Lower lobe of right lung (tissue), 2 donors: ENCODE results near the gene PTPN20. TPM values are rescaled to one million over a fixed set of nuclear protein-coding genes. Genes with fewer than 3 reads are reported as not detected.

Experiments used
- ATAC-seq, 2 donors: fragments of 200-7000 bp; cut with Tn5 transposase; one replicate each; pipeline ENCODE4 v1.9.1; 2020 to 2022; ENCODE audit warnings: mild to moderate bottlenecking in 2 of 2, moderate library complexity in 2 of 2
- DNase-seq: peaks from one replicate; pipeline ENCODE4 v3.0.0-alpha.2; 2020
- H3K27ac ChIP-seq: fragments of 200-600 bp; one replicate; pipeline ENCODE4 v1.8.0; 2022
- H3K27me3 ChIP-seq: fragments of 200-600 bp; one replicate; pipeline ENCODE4 v1.8.0; 2022; ENCODE audit warnings: low read depth
- H3K36me3 ChIP-seq: fragments of 200-600 bp; one replicate; pipeline ENCODE4 v1.8.0; 2022; ENCODE audit warnings: mild to moderate bottlenecking
- H3K4me1 ChIP-seq: fragments of 200-600 bp; one replicate; pipeline ENCODE4 v1.8.0; 2022
- H3K4me3 ChIP-seq: fragments of 200-600 bp; one replicate; pipeline ENCODE4 v1.8.0; 2022; ENCODE audit warnings: mild to moderate bottlenecking
- H3K9me3 ChIP-seq: fragments of 200-600 bp; one replicate; pipeline ENCODE4 v1.8.0; 2022
- intact Hi-C: fragments of 100-400 bp; cut with DNase I; formaldehyde crosslinking; loops from one replicate; pipeline ENCODE4 v1.11.0; 2022
- total RNA-seq: library from RNA; stranded (reverse); fragmentation: NEBNext Ultra II Directional; extraction: Animal tissue kit (Norgen Biotek cat#: 25700); gene quantifications from one replicate; pipeline ENCODE4 v1.2.1, GENCODE V29; 2021
- TF ChIP-seq, protein P1 (sequence below): fragments of 200-600 bp; IDR thresholded peaks from one replicate; pipeline ENCODE4 v1.8.0; 2022; ENCODE audit warnings: antibody characterized with exemption, mild to moderate bottlenecking
- donor health status: DM: no; HTN: yes; CAD: no; lungs with severe emphysema.

The PTPN20 gene
- total RNA-seq, 1 donor from 2014 or later: 4.0 TPM

DNA sequence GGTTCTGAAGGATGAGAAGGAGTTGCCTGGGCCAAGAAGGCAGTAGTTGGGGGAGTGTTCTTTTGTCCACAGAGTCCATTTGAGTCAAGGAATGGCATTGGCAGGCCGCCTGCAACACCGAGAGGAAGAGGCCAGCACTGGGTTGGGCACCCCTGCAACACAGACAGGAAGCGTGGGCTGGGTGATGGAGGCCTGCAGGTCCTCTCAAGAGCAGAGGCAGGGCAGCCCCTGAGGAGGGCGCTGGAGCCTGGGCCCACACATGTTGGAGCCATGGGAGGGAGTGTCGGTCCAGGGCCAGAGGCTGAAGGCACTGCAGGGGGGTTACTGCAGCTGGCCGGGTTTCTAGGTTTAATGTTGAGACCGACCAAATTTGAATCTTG lies 137.3 kb downstream of the PTPN20 start:
- DNase-seq: peak; percentile 50
- peaks cover 15% of the 10 kb centered on the region for H3K4me1 ChIP-seq
- intact Hi-C loops: loop anchor here (10.0 kb wide), 1 partner anchor 266 kb away; no protein-coding TSS in a partner anchor

DNA sequence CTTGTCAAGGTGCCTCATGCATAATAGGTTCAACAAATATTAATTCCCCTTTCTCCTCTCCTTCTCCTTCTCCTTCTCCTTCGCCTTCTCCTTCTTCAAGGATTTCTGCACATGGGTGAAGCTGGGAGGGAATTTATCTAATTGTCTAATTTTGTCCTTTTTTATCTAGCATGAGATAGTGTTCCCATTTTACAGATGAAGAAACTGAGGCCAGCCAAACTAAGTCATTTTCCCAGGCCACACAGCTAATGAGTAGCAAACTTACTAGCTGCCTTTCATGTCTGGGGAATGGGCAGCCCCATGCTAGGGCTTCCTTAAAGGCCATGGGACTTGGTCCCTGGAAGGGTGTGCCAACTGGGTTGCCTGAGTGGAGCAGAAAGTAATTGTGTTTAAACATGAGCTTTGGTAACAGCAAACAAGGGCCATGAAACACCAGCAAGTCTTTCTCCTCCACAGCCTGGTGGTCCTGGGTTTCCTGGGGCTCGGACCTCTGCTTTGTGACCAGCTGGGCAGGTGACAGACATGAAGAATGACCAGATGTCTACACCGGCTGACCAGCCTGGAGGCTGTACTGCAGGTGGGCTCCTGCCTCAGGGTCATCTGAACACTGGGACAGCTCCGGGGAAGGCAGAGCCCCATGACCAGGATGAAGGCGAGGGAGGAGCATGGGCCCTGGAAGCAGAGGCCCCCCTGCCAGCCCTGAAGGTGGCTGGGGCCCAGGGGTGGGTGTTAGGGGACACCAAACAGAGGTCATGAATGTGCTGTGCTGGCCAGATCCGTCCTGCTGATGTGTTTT lies 138.0 kb downstream of the PTPN20 start:
- DNase-seq (no peak), ATAC-seq (no peak)
- Histone ChIP-seq H3K9me3 (no peaks in the 10 kb centered on the region), H3K27ac (no peak overlapping the region), H3K27me3 (no peaks in the 10 kb centered on the region), H3K4me3 (no peak overlapping the region), H3K4me1 (peaks cover 15% of the 10 kb centered on the region), H3K36me3 (no peaks in the 10 kb centered on the region)
- intact Hi-C loops: loop anchor here (10.0 kb wide), 1 partner anchor 266 kb away; no protein-coding TSS in a partner anchor
- TF ChIP-seq, protein P1, sequence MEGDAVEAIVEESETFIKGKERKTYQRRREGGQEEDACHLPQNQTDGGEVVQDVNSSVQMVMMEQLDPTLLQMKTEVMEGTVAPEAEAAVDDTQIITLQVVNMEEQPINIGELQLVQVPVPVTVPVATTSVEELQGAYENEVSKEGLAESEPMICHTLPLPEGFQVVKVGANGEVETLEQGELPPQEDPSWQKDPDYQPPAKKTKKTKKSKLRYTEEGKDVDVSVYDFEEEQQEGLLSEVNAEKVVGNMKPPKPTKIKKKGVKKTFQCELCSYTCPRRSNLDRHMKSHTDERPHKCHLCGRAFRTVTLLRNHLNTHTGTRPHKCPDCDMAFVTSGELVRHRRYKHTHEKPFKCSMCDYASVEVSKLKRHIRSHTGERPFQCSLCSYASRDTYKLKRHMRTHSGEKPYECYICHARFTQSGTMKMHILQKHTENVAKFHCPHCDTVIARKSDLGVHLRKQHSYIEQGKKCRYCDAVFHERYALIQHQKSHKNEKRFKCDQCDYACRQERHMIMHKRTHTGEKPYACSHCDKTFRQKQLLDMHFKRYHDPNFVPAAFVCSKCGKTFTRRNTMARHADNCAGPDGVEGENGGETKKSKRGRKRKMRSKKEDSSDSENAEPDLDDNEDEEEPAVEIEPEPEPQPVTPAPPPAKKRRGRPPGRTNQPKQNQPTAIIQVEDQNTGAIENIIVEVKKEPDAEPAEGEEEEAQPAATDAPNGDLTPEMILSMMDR: no peak

More for the DNA sequence above, 137.3 kb downstream of the PTPN20 start:
- Histone ChIP-seq H3K36me3 (no peaks in the 10 kb centered on the region), H3K27ac (no peak overlapping the region), H3K4me3 (no peak overlapping the region), H3K27me3 (no peaks in the 10 kb centered on the region), H3K9me3 (no peaks in the 10 kb centered on the region)
- no peak for ATAC-seq
- TF ChIP-seq, protein P1: no peak

DNA sequence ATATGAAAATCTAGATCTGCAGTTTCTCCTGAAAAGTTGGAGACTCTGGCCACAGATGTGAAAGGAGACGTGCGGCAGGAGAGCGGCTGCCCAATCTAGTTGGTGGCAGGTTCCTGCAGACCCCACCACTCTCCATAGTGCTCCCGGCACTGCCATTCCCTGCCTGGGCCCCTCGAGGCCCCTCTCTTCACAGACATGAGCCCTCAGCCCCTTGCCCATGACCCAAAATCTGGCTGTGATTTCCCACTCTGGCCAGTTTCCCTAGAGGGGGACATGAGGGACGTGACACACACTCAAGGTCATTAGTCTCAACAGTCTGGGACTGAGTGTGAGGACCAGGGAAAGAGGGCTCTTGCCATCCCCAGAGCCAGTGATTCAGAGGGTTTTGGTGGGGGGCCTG lies 138.7 kb downstream of the PTPN20 start:
- Histone ChIP-seq H3K36me3 (no peaks in the 10 kb centered on the region), H3K27me3 (no peaks in the 10 kb centered on the region), H3K9me3 (no peaks in the 10 kb centered on the region), H3K4me1 (peaks cover 11% of the 10 kb centered on the region), H3K27ac (no peak overlapping the region), H3K4me3 (no peak overlapping the region)
- intact Hi-C loops: loop anchor here (10.0 kb wide), 1 partner anchor 265 kb away; no protein-coding TSS in a partner anchor
- ATAC-seq (no peak), DNase-seq (no peak)
- TF ChIP-seq, protein P1: no peak

DNA sequence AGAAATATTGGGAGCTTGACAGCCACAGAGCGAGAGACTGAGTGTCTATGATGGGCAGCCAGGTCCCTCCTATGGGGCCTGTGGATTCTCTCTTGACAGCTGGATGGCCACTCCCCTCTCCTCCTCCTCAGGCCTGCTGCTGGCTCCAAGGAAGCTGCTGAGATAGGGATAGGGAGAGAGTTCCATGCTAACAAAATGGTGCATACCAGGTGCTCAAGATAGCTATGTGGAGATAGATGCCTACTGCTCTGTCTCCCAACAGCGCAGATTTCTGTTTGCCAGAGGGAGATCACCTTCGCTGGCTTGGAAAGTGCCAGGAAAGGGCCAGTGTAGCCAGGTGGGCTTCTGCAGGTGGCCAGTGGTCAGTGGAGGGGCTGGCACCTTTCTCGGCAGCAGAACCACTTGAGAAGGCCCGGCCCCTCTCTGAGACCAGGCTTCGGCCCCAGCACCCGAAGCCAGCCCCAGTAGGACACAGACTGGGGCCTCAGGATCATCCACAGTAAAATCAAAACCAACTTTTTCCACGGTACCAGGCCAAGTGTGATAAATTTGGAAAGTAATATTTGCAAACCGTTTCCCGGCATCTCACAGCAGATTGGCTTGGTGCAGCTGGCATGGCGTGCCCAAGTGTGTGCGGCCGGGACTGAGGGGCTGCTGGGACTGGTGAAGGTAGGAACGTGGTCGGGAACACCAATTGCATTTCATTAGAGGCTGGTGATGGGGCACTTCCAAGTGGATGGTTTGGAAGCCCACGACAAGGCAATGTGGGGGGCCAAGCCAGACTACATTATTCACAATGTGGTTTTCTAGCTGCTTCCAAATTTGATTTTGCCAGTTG lies 139.6 kb downstream of the PTPN20 start:
- Histone ChIP-seq H3K36me3 (no peaks in the 10 kb centered on the region), H3K27me3 (no peaks in the 10 kb centered on the region)

DNA sequence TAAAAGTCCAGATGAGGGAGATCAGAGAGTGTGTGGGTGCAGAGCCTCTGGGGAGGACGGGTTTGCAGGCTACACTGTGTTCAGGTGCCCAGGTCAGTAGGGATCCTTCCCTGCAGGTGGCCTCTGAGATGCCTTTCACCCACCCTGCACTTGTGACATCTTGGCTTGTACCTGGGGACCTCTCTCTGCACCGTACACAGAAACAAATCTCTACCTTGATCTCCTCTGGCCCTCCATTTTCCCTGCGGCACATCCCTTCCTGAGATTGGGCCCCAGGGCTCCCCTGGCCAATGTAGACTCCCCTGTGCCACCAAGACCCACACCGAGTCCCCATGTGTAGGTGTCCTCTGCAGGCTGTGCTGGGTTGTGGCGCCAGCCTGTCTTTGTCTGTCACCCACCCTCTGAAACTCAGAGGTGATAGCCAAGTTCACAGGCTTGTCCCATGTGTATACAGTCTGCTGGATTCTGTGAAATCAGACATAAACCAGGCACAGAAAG lies 140.6 kb downstream of the PTPN20 start:
- H3K27ac ChIP-seq: no peak overlapping the region

More for the DNA sequence above, 139.6 kb downstream of the PTPN20 start:
- intact Hi-C loops: no loop called here
- Histone ChIP-seq H3K4me1 (peaks cover 10% of the 10 kb centered on the region), H3K4me3 (no peak overlapping the region), H3K27ac (no peak overlapping the region), H3K9me3 (no peaks in the 10 kb centered on the region)
- DNase-seq (no peak), ATAC-seq (no peak)
- TF ChIP-seq, protein P1: no peak

More for the DNA sequence above, 140.6 kb downstream of the PTPN20 start:
- Histone ChIP-seq H3K9me3 (no peaks in the 10 kb centered on the region), H3K4me1 (peaks cover 10% of the 10 kb centered on the region), H3K27me3 (no peaks in the 10 kb centered on the region), H3K4me3 (no peak overlapping the region), H3K36me3 (no peaks in the 10 kb centered on the region)
- intact Hi-C loops: no loop called here
- DNase-seq: no peak
- ATAC-seq: no peak
- TF ChIP-seq, protein P1: no peak
